ENCODE data around the gene ASS1. TPM values are rescaled to one million over a fixed set of nuclear protein-coding genes. Genes with fewer than 3 reads are reported as not detected.

ASS1 gene
- polyA plus RNA-seq, 1 donor, result 43.6 TPM

- no peak for DNase-seq
Observed at GRCh38 chr9:130476151-130476730, 31.5 kb downstream of the ASS1 start.

GRCh38 chr9:130477564-130477963 is 32.8 kb downstream of the ASS1 start:
- no peak for DNase-seq

- no peak for DNase-seq
Observed at GRCh38 chr9:130478152-130478551, 33.4 kb downstream of the ASS1 start.

- DNase-seq, result no peak
Observed at GRCh38 chr9:130478736-130479575, 34.2 kb downstream of the ASS1 start.

GRCh38 chr9:130479587-130479986 is 34.8 kb downstream of the ASS1 start:
- DNase-seq, result no peak

GRCh38 chr9:130480673-130481072 is 35.9 kb downstream of the ASS1 start:
- no peak for DNase-seq

- DNase-seq, result no peak
Observed at GRCh38 chr9:130482463-130482862, 37.7 kb downstream of the ASS1 start.

- no peak for DNase-seq
Observed at GRCh38 chr9:130483371-130483971, 38.7 kb downstream of the ASS1 start.

- no peak for DNase-seq
Observed at GRCh38 chr9:130484362-130485072, 39.8 kb downstream of the ASS1 start.

GRCh38 chr9:130486103-130486502 is 41.3 kb downstream of the ASS1 start:
- no peak for DNase-seq

GRCh38 chr9:130487500-130487899 is 42.7 kb downstream of the ASS1 start:
- DNase-seq, result no peak

- no peak for DNase-seq
Observed at GRCh38 chr9:130488621-130489330, 44.0 kb downstream of the ASS1 start.

GRCh38 chr9:130490981-130491380 is 46.2 kb downstream of the ASS1 start:
- no peak for DNase-seq

GRCh38 chr9:130491830-130492482 is 47.2 kb downstream of the ASS1 start:
- no peak for DNase-seq

GRCh38 chr9:130493021-130493420 is 48.3 kb downstream of the ASS1 start:
- DNase-seq, result no peak

GRCh38 chr9:130493476-130493875 is 48.7 kb downstream of the ASS1 start:
- DNase-seq, result no peak

- DNase-seq, result no peak
Observed at GRCh38 chr9:130495067-130495466, 50.3 kb downstream of the ASS1 start.

- no peak for DNase-seq
Observed at GRCh38 chr9:130497139-130497538, 52.4 kb downstream of the ASS1 start.

- no peak for DNase-seq
Observed at GRCh38 chr9:130498298-130498917, 53.6 kb downstream of the ASS1 start.

GRCh38 chr9:130498918-130499698 is 54.3 kb downstream of the ASS1 start:
- DNase-seq, result no peak

GRCh38 chr9:130499804-130500263 is 55.1 kb downstream of the ASS1 start:
- no peak for DNase-seq
